GM12872 (cell line): ENCODE measurements around the gene PCDHGC4.

ENCODE experiments used
- TF ChIP-seq, protein P1 (sequence below): IDR thresholded peaks from 3 replicates; pipeline ENCODE4 v1.5.1; 2011; ENCODE audit warnings: low read depth, mild to moderate bottlenecking, low read length, moderate library complexity; ENCODE audit not compliant: insufficient read depth

The PCDHGC4 gene

DNA sequence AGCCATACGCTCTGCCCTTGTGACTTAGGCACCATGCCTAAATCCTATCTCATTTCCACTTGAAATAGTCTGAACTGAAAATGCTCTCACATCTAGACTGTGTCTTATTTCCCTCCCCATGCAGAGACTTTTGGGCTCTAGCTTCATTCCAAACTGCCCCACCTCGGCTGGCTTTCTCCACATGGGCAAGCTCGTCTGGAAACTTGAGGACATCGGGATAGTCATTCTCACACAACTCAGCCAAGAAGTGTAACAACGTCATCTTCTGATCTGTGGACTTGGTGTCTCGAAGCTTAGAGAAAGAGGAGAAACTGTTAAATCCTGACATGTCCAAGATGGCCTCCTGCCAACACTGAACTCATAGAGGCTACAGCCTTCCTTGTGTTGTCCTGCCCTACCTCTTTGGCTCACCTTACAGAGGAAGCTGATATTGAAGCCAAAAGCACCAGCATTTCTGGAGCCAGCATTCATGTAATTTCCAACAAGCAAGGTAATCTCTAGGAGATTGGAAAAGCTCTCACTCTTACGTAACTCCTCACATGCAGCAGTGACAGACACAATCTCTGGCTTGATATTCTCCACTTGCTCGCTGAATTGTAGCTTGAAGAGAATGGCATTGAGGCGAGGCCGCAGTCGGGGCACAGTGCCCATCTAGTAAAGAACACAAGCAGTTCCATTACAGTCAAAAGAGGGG lies 43.6 kb downstream of the PCDHGC4 start:
- TF ChIP-seq, protein P1, sequence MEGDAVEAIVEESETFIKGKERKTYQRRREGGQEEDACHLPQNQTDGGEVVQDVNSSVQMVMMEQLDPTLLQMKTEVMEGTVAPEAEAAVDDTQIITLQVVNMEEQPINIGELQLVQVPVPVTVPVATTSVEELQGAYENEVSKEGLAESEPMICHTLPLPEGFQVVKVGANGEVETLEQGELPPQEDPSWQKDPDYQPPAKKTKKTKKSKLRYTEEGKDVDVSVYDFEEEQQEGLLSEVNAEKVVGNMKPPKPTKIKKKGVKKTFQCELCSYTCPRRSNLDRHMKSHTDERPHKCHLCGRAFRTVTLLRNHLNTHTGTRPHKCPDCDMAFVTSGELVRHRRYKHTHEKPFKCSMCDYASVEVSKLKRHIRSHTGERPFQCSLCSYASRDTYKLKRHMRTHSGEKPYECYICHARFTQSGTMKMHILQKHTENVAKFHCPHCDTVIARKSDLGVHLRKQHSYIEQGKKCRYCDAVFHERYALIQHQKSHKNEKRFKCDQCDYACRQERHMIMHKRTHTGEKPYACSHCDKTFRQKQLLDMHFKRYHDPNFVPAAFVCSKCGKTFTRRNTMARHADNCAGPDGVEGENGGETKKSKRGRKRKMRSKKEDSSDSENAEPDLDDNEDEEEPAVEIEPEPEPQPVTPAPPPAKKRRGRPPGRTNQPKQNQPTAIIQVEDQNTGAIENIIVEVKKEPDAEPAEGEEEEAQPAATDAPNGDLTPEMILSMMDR: no peak

DNA sequence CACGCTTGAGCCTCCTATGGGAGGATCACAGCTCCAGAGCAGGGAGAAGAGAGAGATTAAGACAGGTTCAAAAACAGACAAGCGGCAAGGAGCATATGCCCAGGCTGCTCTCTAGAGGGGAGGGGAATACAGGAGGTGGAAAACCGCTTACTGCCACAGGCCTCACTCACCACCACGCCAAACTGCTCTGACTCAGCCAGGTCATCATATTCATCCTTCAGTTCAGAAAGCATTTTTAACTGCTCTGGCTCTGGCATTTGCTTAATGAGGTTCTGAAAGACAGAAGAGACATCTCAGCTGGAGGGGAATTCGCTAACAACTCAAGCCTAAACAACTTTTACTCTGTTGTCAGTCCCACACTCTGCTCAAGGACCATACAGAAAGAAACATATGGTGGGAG lies 44.2 kb downstream of the PCDHGC4 start:
- TF ChIP-seq, protein P1: no peak

DNA sequence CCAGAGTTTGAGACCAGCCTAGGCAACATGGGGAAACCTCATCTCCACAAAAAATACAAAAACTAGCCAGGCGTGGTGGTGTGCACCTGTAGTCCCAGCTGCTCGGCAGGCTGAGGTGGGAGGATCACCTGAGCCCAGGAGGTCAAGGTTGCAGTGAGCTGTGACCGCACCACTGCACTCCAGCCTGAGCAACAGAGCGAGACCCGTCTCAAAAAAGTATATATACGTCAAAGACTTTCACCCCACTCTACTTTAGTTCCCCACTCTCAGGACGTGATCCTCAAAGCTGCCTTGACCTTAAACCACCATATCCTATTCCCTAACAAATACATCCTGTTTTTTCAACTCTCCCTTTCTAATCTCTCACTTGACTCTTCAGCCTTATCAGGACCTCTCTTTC lies 45.0 kb downstream of the PCDHGC4 start:
- TF ChIP-seq, protein P1: no peak

DNA sequence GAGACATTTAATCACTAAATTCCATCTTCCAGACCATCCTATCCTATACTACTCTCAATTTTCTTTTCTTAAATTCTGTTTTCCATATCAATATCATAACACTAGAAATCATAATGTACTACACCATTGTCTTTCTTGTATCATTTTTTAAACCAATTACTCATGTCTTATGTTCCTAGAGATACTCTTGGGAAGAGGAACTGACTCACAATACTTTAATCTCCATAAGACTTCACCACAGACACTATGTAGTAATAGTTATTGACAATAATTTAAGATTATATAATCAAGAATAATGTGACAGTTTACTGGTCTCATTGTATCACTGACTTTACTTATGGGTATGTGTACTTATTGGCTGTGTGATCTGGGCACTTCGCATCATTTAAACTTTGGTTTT lies 47.9 kb downstream of the PCDHGC4 start:
- TF ChIP-seq, protein P1: no peak

DNA sequence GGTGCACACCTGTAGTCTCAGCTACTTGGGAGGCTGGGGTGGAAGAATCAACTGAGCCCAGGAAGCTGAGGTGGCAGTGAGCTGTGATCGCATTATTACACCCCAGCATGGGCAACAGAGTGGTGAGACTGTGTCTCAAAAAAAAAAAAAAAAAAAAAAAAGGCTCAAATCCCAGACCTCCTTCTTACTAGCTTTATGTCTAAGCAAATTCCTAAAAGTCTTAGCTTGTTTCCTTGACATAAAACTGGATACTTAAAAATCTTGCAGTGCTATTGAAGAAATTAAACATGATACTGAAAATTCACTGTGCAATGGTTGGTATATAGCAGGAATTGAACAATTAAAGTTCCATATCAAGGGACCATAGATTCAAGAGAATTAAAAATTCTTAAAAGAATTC lies 49.1 kb downstream of the PCDHGC4 start:
- TF ChIP-seq, protein P1: no peak

DNA sequence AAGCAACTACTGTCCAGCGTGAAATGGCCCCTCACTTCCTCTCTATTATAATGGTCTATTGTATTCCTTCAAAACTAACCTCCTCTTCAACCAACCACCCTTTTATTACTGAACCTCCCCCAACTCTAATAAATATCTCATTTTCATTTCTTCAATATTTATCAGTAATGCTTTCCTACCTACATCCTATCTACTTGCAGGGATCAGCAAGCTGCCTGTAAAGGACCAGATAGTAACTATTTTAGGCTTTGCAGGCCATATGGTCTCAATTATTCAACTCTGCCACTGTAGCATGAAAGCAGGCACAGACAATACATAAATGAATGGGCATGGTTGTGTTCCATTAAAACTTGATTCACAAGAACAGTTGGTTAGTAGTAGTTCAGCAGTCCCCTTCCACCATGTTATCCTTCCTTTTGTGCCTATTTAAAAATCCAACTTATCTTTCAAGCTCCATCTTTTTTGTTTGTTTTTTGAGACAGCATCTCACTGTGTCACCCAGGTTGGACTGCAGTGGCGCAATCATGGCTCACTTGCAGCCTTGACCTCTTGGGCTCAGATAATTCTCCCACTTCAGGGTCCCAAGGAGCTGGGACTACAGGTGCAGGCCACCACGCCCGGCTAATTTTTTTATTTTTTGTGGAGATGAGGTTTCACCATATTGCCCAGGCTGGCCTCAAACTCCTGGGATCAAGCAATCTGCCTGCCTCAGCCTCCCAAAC lies 49.8 kb downstream of the PCDHGC4 start:
- TF ChIP-seq, protein P1: no peak
